ENCODE results near the gene SCO2.
"Not testable (repeated sequence)": the region's sequence is repeated elsewhere in the genome, so short reads cannot be mapped to it uniquely, and the experiment has no call there.

SCO2 gene

GRCh38 chr22:50523806-50524675 lies 1.4 kb downstream of the SCO2 start:
- no peak for DNase-seq (ENCODE audit: low read depth)
- TF ChIP-seq CTCF (conservative IDR thresholded peaks at IDR 0.05; ENCODE audit: control insufficient read depth, insufficient read depth, low read depth, low read length) = no peak

GRCh38 chr22:50523458-50523805 lies 2.0 kb downstream of the SCO2 start:
- DNase-seq (ENCODE audit: low read depth) = no peak
- H3K4me3 ChIP-seq (ENCODE audit: control insufficient read depth, low read depth, low read length) = no peak overlapping the region
- TF ChIP-seq CTCF (conservative IDR thresholded peaks at IDR 0.05; ENCODE audit: control insufficient read depth, insufficient read depth, low read depth, low read length) = no peak

More at GRCh38 chr22:50523806-50524675, 1.4 kb downstream of the SCO2 start:
- H3K4me3 ChIP-seq (ENCODE audit: control insufficient read depth, low read depth, low read length) = peak overlapping the region; percentile 66

- TF ChIP-seq CTCF (conservative IDR thresholded peaks at IDR 0.05; ENCODE audit: control insufficient read depth, insufficient read depth, low read depth, low read length) = no peak
- no peak for DNase-seq (ENCODE audit: low read depth)
- H3K4me3 ChIP-seq (ENCODE audit: control insufficient read depth, low read depth, low read length) = no peak overlapping the region
These were observed 2.5 kb downstream of the SCO2 start for GRCh38 chr22:50522806-50523438.

GRCh38 chr22:50522208-50522805 lies 3.1 kb downstream of the SCO2 start:
- DNase-seq (ENCODE audit: low read depth) = no peak
- no peak overlapping the region for H3K4me3 ChIP-seq (ENCODE audit: control insufficient read depth, low read depth, low read length)
- no peak for TF ChIP-seq CTCF (conservative IDR thresholded peaks at IDR 0.05; ENCODE audit: control insufficient read depth, insufficient read depth, low read depth, low read length)

GRCh38 chr22:50521710-50522109 lies 3.7 kb downstream of the SCO2 start:
- H3K4me3 ChIP-seq (ENCODE audit: control insufficient read depth, low read depth, low read length) = no peak overlapping the region
- no peak for TF ChIP-seq CTCF (conservative IDR thresholded peaks at IDR 0.05; ENCODE audit: control insufficient read depth, insufficient read depth, low read depth, low read length)
- DNase-seq (ENCODE audit: low read depth) = no peak

GRCh38 chr22:50520826-50521453 lies 4.5 kb downstream of the SCO2 start:
- no peak for TF ChIP-seq CTCF (conservative IDR thresholded peaks at IDR 0.05; ENCODE audit: control insufficient read depth, insufficient read depth, low read depth, low read length)
- no peak overlapping the region for H3K4me3 ChIP-seq (ENCODE audit: control insufficient read depth, low read depth, low read length)
- DNase-seq (ENCODE audit: low read depth) = no peak

GRCh38 chr22:50520184-50520583 lies 5.2 kb downstream of the SCO2 start:
- DNase-seq (ENCODE audit: low read depth); H3K4me3 ChIP-seq (ENCODE audit: control insufficient read depth, low read depth, low read length): not testable (repeated sequence)
